ENCODE results near the gene BRIP1.
"Not testable (repeated sequence)": the region's sequence is repeated elsewhere in the genome, so short reads cannot be mapped to it uniquely, and the experiment has no call there.

BRIP1 gene

DNA sequence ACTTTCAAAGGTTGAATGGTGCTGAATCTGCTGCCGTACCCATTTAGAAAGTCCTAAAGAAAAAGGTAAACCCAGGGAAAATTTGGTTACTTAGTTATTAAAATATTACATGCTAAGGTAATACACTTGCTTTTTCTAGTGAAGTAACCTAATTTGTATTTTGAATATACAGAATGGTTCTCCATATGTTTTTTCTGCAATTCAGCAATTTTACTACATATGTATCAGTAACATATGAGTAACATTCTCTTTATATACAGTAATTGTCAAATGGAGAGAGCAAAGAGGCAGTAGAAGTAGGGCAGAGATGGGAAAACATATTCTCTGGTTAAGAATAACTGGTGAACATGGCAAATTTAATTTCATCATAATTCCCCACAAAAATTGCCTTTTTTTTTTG, 177.2 kb downstream of the BRIP1 start:
- DNase-seq, result no peak

- DNase-seq, result no peak
These were observed 178.5 kb downstream of the BRIP1 start for GRCh38 chr17:61684818-61685217.

DNA sequence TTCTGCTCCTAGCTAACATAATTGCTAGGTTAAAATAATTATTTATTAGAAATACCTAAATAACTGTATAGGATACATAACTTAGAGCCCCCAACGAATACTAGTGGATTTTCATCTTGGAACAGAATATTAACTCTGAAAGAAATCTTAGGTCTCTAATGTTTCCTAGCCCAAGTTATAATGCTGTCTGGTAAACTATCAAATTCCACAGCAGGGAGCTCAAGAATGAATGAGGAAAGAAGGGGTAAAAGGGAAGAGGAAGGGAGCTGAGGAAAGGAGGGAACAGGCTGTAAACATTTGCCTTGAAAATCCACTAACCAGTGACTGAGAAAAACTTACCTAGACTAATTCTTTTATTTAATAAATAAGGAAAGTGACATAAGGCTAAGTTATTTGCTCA, 179.2 kb downstream of the BRIP1 start:
- no peak for DNase-seq

- DNase-seq, result no peak
These were observed 179.9 kb downstream of the BRIP1 start for GRCh38 chr17:61683466-61683865.

- no peak for DNase-seq
These were observed 182.4 kb downstream of the BRIP1 start for GRCh38 chr17:61680921-61681320.

GRCh38 chr17:61678339-61678738, 185.0 kb downstream of the BRIP1 start:
- no peak for DNase-seq

DNA sequence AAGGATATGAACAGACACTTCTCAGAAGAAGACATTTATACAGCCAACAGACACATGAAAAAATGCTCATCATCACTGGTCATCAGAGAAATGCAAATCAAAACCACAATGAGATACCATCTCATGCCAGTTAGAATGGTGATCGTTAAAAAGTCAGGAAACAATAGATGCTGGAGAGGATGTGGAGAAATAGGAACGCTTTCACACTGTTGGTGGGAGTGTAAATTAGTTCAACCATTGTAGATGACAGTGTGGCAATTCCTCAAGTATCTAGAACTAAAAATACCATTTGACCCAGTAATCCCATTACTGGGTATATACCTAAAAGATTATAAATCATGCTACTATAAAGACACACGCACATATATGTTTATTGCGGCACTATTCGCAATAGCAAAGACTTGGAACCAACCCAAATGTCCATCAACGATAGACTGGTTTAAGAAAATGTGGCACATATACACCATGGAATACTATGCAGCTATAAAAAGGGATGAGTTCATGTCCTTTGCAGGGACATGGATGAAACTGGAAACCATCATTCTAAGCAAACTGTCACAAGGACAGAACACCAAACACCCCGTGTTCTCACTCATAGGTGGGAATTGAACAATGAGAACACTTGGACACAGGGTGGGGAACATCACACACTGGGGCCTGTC, 186.0 kb downstream of the BRIP1 start:
- not testable (repeated sequence) for DNase-seq

DNA sequence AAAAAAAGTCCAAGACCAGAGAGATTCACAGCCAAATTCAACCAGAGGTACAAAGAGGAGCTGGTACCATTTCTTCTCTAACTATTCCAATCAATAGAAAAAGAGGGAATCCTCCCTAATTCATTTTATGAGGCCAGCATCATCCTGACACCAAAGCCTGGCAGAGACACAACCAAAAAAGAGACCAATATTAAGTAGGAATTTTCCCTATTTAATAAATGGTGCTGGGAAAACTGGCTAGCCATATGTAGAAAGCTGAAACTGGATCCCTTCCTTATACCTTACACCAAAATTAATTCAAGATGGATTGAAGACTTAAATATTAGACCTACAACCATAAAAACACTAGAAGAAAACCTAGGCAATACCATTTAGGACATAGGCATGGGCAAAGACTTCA, 186.8 kb downstream of the BRIP1 start:
- DNase-seq, result not testable (repeated sequence)

DNA sequence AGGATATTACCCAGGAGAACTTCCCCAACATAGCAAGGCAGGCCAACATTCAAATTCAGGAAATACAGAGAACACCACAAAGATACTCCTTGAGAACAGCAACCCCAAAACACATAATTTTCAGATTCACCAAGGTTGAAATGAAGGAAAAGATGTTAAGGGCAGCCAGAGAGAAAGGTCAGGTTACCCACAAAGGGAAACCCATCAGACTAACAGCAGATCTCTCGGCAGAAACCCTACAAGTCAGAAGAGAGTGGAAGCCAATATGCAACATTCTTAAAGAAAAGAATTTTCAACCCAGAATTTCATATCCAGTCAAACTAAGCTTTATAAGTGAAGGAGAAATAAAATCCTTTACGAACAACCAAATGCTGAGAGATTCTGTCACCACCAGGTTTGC, 188.7 kb downstream of the BRIP1 start:
- DNase-seq, result not testable (repeated sequence)

GRCh38 chr17:61673019-61673897, 190.1 kb downstream of the BRIP1 start:
- not testable (repeated sequence) for DNase-seq

DNA sequence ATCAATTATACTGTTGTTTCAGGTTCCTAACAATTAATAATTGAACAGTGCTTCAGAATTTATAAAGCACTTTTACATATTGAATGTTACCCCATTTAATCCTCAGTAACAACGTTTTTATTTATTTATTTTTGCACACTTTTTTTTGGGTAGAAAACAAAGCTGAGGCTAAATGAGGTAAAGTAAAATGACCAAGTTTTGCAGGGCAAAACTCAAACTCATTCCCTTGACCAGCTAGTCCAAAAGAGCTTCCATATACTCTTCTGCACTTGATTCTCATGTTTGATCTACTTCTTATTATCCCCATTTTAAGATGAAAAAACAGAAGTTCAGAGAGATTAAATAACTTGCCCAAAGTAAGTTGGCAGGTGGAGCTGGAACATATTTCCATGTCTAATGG, 191.2 kb downstream of the BRIP1 start:
- DNase-seq, result no peak

- no peak for DNase-seq
These were observed 192.6 kb downstream of the BRIP1 start for GRCh38 chr17:61670691-61671090.

DNA sequence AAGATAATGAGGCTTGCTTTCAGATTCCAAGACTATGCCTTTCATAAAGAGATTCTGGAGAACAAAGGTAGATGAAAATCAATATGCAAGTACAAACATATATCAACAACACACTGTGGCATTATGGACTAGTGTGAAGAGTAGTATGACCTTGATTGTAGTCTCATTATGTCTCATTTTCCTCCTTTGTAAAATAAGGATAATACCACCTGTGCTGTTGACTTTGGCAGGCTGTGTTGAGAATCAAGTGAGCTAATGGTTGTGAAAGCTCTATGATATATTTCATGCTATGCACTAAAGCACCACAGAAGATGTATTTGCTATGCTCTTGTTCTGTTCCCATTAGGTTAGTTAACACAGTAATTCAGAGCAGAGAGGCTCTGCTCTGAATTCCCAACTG, 193.8 kb downstream of the BRIP1 start:
- DNase-seq, result no peak

DNA sequence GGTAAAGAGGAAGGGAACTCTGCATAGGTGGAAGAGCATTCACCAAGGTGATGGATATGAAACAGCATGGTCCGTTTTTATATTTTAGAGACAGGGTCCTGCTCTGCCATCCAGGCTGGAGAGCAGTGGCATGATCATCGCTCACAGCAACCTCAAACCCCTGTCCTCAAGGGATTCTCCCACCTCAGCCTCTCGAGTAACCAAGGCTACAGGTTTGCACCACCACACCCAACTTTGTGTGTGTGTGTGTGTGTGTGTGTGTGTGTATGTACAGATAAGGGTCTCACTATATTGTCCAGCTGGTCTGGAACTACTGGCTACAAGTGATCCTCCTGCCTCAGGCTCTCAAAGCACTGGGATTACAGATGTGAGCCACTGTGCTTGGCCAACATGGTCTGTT, 194.8 kb downstream of the BRIP1 start:
- no peak for DNase-seq

DNA sequence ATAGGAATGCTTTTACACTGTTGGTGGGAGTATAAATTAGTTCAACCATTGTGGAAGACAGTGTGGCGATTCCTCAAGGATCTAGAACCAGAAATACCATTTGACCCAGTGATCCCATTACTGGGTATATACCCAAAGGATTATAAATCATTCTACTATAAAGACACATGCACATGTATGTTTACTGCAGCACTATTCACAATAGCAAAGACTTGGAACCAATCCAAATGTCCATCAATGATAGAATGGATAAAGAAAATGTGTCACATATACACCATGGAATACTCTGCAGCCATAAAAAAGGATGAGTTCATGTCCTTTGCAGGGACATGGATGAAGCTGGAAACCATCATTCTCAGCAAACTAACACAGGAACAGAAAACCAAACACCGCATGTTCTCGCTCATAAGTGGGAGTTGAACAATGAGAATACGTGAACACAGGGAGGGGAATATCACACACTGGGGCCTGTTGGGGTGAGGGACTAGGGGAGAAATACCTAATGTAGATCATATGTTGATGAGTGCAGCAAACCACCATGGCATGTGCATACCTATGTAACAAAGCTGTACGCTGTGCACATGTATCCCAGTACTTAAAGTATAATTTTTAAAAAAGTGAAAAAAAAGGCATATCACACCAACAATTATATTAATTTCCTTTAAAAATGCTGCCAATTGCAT, 196.8 kb downstream of the BRIP1 start:
- not testable (repeated sequence) for DNase-seq

DNA sequence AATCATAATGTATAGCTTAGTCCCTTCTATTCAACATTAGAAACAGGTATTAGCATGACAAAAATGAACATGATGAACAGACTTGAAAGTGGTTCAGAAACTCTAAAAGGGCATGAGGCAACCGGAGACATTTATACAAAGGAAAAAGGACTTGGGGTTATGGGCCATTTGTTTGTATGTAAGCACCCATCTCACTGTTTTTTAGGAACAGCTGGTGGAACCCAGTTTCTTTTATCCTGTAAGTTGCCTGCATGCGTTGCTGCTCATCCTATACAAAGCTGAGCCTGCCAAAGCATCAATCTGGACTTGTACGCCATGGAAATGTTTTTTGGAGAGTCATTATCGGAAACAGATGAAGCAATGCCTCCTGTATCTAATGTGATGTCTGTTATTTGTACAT, 200.0 kb downstream of the BRIP1 start:
- DNase-seq, result no peak

DNA sequence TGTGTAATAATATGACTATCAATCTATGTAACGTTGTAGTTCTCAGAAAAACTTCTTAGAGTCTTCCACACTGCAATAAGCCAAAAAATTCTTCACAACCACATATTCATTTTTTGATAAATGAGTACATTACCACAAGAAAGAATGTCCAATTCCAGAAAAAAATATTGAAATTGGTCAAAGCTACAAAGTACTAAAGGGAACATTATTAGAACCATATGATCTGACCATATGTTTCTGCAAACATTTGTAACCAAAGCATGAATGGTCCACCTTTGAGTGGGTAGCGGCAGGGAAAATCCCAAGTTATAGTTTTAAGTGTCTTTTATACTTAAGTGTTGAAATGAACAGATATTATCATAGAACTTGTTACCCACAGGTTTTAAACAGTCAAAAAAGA, 200.6 kb downstream of the BRIP1 start:
- DNase-seq, result no peak

DNA sequence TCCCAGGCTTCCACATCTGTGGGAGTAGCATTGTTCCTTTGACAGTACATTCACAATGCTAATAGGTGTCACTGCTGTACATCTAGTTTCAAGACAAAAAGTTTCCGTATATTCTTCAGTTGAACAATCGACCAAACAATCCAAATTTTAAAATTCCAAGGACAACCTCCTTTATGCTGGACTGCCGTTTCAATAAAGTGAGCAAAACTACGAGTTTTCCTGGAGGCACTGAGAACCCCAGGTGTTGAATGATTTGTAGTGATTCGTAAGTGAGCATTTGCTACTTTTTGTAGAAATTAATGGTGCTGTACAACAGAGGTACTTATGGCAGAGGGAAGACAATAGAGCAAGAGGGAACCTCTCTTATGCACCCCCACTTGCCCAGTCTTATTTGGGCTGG, 201.1 kb downstream of the BRIP1 start:
- no peak for DNase-seq

- no peak for DNase-seq
These were observed 202.4 kb downstream of the BRIP1 start for GRCh38 chr17:61660746-61661485.

- DNase-seq, result no peak
These were observed 203.9 kb downstream of the BRIP1 start for GRCh38 chr17:61659437-61659836.

- no peak for DNase-seq
These were observed 205.1 kb downstream of the BRIP1 start for GRCh38 chr17:61658183-61658582.

DNA sequence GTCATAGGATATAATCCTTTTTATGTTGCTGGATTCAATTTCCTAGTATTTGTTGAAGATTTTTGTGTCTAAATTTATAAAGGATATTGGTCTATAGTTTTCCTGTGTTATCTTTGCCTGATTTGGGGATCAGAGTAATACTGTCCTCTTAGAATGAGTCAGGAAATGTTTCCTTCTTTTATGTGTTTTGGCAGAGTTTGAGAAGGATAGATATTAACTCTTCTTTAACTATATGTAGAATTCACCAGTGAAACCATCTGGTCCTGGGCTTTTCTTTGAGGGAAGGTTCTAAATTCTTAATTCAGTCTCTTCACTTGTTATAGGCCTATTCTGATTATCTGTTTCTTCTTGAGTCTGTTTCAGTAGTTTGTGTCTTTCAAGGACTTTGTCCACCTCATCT, 206.0 kb downstream of the BRIP1 start:
- DNase-seq, result no peak

DNA sequence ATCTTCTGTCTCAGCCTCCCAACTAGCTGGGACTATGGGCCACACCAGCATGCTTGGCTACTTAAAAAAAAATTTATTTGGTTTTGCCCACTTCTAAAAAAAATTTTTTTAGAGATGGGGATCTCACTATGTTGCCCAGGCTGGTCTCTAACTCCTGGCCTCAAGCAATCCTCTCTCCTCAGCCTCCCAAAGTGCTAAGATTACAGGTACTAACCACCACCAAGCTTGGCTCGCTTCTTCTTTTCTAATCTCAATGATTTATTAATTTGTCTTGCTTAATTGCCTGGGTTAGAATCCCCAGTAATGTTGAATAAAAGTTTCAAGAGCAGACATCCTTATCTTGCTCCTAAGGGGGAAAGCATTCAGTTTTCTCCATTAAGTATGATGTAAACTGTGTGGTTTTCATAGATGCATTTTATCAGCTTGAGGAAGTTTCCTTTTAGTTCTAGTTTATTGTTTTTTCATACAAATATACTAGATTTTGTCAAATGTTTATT, 206.6 kb downstream of the BRIP1 start:
- no peak for DNase-seq
